ENCODE data around the gene FAM120A.

FAM120A gene

DNA sequence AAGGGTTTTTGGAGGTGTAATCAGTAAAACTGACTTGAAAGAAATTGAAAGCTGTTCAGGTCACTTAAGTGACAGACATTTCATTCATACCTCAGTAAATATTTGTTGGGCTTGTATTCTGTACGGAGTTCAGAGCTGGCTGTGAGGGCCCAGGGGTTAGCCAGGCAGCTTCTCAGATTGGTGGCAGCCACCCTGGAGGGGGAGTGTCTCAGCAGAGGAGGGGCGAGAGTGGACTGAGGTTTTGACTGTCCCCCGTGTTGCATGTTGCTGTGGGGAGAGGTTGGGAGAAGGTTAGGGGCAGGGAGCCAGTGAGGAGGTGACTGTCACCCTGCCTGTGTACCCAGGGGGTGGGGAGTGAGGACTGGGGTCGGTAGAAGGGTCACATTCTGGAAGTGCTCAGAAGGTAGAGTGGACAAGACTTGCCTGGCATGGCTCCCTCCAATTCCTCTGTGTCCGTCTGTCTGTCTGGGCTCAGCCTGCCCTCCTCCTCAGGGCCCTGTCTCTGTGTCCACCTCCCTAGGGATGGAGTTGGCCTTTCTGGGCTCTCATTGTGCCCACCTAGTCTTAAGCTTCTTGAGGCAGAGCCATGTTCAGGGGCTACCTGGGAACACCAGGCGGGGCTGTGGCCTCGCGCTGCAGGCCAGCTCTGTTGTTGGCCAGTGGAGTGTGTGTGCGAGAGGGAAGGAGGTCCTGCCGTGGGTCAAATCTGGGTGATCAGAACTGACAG, 129.3 kb downstream of the FAM120A start:
- DNase-seq = no peak

DNA sequence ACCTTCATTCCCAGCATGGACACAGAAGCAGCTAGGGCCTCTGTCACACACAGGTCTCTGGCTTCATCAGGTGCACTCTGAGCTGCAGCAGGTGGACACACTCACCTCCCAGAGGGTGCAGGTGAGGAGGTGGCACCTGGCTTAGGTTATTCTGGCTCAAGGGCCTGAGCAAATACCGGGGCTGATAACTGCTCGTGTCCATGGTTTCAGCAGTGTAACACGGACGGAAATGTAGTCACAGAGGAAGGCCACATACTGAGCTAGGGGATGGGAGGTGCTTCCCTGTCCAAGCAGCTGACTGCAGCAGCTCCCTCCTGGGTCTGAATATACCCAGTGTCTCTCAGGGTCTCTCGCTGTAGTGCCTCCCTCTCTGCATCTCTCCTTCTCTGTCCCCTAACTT, 130.6 kb downstream of the FAM120A start:
- DNase-seq = peak; percentile 96

DNA sequence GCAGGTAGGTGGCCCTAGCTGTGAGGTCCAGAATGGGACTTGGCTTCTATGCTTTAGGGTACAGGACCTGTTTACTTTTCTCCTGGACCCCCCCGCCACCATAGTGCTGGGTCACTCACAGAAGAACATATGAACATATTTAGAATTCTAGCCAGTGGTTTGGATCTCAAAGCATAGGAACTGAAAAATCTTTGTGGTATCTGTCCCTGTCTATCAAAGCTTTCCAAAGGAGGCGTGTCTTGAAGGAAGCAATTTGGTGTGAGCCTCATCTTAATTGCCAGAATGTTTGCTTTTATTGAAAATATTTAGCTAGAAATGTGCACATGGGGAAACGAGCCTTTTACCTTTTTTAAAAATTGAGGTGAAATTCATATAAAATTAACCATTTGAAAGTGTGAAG, 131.1 kb downstream of the FAM120A start:
- DNase-seq = no peak

DNA sequence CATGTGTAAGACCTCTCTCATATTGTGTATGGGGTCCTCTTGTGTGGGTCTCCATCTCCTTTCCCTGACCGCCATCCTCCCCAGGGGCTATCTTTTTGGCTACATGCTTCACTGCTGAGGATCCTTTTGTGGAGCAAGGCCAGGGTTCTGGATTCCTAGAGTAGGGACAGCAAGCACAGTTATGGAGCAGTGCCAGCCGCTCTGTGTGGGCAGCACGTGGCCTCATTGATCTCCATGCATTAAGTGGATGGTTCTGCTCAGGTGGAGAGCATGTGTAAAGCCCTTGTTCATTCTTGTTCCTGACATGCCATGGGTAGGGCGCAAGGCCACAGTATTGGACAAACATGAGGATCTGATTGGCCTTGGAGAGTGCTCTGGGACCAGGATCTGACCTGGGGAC, 133.8 kb downstream of the FAM120A start:
- no peak for DNase-seq

DNA sequence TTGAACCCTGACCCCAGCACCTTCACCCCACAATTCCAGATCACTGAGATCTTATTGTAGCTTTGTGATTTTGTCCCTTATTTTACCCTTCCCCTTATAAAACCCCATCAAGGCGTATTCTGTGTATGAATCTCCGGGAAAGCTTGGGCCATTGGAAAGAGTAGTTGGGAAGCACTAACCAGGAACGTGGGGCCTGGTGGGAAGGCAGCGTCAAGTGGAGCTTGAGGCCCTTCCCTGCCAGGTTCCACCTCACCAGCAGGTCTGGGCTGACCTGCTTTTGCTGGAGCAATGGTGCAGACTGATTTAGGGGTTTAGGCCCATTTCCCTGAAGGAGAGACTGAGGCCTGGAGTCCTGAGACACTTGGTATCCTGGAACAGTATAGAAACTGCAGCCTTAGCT, 134.2 kb downstream of the FAM120A start:
- no peak for DNase-seq

DNA sequence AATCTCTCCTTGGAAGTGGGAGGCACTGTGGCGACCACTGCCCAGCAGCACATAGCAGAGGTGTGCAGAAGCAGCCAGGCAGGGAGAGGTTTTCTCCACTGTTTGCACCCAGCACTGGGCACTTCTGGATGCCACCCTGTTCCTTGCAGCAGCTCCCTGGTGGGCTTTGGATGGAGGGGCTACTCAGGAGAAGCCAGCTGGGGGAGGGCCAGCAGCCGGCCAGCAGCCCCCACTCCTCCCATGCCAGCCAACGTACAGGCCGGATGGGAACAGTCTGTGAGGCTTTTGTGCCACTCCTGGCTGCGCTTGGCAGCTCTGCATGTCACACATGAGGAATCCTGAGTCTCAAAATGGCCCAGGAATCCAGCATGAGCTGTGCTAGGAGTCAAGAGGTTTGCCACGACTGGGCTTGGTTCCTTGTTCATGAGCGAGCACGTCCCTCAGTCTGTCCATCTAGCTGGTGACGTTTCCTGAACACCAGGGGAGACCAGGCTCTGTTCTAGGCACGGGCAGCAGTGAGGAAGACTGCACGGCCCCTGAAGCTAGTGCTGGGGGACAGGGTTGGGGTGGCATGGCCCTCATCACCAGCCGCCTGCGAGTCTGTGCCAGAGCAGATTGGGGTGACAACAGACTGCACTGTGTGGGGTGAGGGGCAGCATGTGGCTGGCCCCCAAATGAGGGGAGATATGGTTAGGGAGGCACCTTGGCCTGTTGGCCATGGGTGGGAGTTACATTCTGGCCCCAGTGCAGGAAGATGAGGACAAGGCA, 135.0 kb downstream of the FAM120A start:
- DNase-seq = no peak

DNA sequence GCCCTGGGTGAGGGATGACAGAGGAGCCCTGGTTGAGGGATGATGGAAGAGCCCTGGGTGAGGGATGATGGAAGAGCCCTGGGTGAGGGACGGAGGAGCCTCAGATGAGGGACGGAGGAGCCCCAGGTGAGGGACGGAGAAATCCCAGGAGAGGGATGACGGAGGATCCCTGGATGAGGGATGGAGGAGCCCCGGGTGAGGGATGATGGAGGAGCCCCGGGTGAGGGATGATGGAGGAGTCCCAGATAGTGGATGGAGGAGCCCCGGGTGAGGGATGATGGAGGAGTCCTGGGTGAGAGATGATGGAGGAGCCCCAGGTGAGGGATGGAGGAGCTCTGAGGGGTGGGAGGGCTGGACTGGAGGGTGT, 135.8 kb downstream of the FAM120A start:
- no peak for DNase-seq

DNA sequence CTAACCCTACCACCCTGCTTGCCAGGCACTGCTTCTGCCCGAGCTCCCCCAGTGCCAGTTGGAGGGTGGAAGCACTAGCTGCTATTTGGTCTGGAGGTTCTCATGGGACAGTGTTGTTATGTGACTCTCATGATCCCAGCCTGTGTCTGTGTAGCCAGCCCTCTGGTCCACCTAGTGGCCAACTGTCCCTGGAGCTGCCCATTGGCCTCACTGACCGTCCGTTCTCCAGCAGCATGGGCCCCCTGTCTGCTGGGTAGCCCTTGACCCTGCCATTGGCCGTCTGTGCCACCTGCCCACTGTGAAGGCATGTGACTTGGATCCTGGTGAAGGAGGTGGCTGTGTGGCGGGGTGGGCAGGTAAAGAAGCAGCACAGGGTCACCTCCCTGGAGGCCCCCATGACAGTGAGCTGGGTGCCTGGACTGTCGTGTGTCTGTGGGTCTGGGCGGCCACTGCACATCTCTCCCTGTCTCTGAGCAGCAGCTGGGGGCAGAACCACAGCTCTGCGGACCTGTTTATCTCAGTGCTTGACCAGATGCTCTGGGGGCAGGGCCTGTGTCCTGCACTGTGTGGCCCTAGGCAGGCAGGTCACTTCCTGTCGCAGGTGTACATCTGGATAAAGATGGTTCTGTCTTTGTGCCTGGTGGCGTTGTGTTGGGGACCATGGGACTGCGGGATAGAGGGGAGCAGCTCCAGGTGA, 136.3 kb downstream of the FAM120A start:
- DNase-seq = no peak

DNA sequence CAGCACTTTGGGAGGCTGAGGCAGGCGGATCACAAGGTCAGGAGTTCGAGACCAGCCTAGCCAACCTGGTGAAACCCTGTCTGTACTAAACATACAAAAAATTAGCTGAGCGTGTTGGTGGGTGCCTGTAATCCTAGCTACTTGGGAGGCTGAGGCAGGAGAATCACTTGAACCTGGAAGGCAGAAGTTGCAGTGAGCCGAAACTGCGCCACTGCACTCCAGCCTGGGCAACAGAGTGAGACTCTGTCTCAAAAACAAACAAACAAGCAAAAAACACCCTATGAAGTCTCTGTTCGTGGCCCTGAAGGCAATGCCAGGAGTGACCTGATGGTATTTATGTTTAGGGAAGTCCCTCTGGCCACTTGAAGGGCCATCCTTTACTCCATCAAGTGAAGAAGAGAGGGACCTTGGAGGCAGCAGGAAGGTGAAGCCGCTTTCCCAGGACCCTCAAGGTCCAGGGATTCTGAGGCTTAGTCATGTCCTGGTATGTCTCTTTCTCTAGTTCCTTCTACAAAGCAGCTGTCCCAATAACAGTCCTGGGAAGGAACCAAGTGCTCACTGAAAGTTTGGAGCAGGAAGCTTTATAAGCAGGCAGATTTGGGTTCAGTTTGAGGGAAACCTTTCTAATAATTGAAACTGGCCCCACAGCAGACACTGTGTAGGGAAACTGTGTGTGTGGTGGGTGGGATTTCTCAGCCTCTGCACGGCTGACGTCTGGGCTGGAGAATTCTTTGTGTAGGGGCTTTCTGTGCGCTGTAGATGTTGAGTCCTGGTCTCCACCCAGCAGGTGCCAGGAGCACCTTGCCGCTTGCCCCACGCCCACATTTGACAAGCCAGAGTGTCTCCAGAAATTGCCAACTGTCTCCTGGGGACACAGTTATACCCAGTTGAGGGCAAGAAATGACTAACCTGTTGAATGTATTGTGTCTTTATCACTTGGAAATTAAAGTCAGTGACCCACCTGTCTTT, 137.4 kb downstream of the FAM120A start:
- no peak for DNase-seq

DNA sequence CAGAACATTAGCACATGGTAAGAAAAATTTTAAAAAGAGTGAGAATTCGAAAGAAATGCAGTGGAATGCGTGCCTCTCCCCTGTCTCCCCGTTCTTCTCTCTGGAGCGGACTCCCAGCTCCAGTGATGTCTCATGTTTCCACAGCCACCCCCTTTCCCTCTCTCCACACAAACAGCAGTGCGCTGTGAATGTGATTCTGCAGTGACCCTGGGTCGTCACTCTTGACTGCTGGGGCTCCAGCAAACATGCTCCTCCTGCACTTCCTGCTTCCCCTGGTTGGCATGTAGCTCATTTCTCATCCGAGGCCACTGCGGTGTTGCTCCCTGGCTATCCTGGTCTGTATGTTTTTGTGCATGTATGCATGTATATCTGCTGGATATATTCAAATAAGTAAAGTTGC, 138.2 kb downstream of the FAM120A start:
- DNase-seq = no peak

DNA sequence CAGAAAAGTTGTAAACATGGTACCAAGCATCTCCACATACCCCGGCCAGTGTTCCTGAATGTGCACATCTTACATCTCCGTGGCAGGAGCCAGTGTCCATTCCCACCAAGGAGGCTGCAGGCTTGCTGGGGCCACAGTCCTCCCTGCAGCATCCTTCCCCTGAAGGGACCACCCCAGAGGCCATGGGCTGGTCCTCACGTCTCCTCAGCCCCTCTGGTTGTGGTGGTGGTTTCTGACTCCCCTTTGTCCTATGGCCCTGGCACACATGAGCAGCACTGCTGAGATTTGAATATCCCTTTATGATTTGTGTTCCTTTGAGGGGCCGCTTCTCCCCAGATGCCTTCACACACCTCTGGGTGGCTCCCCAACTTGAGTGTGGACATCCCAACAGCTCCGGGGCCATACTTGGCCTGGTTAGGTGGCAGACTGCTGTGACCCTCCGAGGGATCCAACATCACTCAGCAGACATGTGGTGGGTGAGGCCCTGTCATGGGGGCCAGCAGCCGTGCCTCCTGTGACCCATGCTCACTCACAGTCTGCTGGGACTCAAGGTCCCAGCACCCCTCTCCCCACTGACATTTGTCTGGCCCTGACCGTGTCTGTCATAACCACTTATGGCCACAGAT, 139.2 kb downstream of the FAM120A start:
- DNase-seq = no peak

DNA sequence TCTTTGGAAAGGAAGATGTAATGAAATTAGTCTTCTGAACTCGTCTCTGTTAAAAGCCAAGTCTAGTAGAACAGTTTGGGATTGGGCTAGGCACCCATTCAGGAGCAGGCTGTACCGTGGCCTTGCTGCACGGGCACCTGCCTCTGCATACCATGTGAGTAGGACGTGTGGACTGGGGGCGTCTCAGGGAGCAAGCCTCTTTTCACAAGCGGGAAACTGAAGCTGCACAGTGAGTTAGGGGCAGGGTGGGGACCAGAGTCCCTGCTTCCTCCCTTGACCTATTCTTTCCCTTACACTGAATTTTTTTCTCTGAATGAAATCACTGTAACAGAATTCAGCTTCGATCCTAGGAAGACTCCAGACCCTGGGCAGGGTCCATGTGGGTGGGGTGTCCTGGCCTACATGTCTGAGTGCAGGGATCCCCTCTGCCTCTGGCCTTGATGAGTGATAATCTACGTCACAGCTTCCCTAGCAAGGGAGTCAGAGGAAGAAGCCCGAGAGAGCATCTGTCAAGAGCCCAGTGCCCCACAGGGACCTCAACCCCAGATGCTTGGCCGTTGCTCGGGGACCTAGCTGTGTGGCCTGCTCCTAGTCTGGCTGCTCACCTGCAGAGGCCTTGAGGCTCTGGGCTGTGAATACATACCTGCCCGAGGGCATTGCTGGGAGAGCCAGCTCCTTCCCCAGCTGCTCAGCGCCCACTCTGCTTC, 140.0 kb downstream of the FAM120A start:
- DNase-seq = no peak

DNA sequence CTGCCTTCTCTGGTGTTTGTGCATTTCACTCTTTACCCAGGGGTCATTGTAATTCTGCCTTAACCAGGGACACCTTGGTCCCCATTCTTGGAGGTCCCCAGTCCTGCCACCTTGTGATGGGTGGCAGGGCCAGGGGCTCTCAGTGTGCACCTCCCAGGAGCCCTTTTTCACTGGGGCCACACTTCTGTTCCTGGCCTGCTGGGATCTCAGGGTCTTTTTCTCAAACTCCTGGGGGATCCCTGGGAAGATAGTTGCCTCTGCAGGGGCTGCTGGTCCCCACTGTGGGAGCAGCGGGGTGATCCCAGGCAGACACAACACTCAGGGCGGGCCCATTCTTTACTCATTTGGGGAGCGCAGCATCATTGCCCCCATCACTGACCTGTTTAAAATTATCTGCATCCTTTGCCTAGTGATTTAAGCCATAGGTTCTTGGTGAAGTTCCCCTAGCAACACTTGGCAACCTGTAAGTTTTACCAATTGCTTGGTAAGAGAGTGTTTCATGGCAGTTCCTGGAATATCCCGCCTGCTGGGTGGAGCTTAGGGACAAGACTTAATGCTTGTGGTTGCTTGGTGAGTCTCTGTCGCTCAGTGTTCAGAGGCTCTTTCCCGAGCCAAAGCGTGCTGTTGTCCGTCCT, 140.6 kb downstream of the FAM120A start:
- DNase-seq = no peak

DNA sequence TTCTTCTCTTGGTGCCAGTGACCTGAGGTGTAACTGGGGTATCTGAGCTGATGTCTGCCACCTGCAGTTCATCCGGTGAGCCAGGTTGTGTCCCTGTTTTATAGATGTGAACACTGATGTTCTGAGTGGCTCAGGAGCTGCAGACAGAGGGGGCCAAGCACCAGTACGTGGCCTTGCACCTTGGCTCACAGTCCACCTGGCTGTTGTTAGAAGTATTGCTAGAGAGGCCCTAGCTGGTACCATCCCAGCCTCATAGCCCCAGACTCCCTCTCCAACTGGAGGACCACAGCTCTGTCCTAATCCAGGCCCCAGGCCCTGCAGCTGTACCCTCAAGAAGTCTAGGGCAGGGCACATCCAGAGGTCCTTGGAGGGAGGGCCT, 141.1 kb downstream of the FAM120A start:
- DNase-seq = peak; percentile 16

DNA sequence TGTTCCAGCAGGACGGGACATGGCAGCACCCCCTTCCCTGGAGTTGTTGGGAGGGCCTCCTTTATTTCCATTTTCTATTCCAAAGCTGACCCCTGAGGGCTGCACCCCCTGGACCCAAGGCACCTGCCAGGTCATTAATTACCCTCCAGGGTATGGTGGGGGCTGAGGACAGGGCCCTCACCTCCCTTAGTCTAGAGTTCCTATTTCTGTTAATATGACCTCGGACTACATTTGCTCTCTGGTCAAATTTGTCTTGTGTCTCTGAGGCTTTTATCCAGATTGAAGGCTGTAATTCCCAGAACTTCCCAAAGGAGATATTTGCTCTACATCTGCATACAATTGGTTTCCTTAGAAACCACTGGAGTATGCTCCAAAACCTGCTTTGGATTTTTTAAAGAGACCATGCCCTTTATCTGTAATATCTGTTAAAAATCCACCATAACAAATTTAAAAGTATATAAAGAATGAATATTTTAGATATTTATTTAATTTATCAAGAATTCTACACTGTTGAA, 141.7 kb downstream of the FAM120A start:
- no peak for DNase-seq

DNA sequence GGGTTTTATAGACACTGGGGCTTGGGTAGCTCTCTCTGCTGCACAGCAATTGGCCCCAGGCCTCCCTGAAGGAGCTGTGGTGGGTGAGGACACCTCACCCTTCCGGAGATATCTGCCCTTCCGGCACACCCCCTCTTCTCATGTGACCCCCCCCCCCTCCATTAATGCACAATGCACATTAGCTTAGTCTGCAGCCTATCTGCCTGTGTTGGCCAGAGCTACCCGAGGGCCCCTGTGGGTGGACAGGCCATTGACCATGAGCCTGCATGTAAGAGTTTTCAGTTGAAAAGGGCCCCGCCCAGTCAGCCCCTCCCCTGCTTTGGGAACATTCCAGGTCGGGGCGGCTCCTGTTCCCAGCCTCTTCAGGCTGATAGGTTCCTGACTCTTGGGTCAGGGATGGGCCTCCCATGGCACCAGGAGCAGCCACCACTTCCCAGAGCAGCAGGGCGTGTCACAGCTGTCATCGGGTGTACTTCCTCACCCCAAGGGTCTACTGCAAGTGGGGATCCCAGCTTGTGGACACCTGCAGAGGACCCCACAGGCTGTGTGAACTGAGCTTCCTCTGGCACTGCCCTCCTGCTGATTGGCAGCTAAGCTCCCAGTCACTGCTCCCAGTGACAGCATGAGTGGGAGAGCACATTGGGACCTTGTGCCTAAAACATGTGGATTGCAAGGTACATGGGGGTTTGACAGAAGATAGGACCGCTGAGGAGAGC, 142.7 kb downstream of the FAM120A start:
- DNase-seq = no peak

DNA sequence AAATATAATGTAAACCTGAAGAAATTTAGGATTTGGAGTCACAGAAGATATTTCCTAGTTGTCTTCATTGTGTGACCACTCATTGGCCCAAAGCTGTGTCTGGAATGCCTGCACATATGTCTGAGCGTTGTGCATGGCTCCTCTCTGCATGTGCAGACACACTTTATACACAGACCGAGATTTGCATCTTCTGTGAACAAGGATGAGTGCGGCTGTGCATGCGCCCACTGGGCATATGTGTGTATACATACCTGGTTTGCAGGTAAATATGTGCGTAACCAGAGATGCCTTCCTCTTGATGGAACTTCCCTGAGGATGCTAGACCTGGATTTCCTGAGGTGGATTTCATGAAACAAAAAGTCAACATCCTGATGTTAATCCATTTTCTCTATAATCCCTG, 144.0 kb downstream of the FAM120A start:
- DNase-seq = no peak

DNA sequence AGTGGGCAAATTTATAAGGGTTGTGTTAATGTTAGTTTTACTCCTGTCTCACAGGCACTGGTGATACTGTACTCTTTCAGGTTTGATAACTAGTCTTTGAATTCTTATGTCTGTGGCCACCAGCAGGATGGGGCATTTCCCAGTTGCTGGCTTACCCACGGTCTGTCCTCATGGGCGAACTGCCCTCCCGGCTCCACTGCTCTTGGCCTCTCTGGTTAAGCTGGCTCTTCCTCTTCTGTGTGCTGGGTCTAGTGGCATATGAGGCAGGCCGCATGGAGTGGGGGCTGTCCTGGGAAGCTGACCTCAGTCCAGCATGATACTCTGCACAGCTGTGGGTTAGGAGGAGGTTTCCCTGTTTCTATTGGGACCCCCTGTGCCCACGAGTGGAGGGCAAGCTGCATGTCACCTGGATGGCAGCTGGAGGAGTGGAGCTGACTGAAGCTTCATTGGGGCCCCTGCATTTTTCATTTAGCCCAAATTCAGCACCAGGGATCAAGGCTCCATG, 144.4 kb downstream of the FAM120A start:
- DNase-seq = no peak

DNA sequence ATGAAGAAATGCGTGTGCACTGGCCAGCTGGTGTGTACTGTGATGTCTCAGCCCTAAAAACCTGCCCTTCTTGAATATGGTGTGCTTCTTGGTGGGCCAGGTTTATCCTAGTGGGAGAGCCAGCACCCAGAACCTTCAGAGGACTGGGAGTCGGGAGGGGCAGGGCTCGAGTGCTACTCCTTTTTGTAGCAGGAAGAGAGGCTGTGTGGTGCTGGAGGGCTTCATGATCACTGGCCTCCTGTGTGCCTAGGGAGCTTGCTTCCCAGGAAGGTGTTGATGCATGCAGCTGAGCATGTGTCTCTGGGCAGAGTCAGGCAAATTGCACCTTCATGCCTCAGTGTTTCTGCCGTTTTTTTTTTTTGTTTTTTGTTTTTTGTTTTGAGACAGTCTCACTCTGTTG, 144.9 kb downstream of the FAM120A start:
- no peak for DNase-seq

DNA sequence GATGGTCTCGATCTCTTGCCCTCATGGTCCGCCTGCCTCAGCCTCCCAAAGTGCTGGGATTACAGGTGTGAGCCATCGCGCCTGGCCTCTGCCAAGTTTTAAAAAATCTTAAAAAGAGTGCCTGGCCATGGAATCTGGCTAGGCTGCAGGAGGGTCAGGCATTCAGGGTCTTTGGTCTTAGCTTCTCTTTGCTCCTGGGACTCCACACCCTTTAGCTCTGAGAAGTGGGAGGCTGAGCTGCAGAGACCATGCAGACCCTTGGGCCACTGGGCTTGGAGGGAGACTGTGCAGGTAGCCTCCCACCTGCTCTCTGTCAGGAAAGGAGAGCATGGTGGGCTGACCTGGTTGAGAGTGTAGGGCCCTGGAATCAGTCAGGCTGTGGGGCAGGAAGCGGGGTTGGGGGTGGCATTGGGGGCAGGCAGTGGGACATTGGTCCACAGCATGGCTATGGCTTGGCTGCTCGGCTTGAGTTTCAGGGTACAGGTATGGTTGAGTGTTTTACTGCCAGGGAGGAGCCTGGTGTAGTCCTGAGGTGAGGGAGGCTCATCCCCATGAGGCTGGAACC, 145.7 kb downstream of the FAM120A start:
- DNase-seq = no peak
